ENCODE data around the gene WNT3A.

Gene WNT3A

DNA sequence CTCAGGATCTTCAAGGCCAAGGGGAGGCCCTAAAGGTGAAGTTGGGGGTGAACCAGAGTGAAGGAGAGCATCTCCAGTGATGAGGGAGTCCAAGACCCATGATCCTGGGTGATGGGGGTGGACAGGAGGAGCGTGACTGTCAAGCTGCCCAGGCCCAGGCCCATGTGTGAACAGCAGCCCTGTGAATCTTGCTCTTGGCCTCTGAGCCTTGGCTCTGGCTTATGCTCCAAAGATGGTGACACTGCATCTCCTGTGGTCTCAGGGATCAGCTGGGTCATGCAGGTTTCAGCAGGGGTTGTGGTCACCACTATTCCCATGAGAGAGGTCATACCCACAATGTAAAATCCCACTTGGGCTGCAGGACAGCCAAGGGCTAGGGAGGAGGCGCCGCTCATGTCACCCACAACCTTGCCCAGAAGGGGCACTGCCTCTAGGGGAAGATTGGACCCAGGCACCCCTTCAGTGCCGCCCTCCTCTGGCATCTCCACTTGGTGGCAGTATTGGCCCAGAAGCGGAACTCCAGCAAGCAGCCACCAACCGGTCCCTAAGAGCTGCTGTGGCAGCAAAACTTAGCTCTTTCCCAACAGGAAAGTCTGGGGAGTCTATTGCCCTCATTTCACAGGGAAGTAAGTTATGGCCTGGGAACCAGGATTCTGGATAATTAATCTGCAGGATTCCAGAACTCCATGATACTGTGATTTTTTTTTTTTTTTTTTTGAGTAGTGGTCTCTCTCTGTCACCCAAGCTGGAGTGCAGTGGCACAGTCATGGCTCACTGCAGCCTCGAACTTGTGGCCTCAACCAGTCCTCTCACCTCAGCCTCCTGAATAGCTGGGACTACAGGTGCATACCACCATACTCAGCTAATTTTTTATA lies 7.5 kb upstream of the WNT3A start:
- DNase-seq (ENCODE audit: low spot score), result peak; percentile 88

DNA sequence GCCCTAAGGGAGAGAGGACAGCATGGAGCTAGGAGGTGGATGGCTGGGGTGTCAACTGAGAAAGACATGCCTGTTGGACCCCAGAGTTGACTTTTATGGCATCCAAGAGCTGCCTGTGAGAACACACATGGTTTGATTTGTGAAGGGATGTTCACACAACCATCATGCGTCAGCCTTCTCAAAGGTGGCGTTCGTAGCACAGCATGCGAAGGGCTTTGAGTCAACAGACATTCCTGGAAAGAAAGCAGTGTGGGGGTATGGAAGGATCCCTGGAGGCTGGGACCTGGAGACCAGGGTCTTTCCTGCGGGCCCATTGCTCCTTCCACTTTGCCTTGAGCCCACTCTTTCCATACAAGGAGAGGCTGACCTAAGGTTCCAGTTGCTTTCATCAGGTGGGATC lies 6.4 kb upstream of the WNT3A start:
- DNase-seq (ENCODE audit: low spot score), result no peak

DNA sequence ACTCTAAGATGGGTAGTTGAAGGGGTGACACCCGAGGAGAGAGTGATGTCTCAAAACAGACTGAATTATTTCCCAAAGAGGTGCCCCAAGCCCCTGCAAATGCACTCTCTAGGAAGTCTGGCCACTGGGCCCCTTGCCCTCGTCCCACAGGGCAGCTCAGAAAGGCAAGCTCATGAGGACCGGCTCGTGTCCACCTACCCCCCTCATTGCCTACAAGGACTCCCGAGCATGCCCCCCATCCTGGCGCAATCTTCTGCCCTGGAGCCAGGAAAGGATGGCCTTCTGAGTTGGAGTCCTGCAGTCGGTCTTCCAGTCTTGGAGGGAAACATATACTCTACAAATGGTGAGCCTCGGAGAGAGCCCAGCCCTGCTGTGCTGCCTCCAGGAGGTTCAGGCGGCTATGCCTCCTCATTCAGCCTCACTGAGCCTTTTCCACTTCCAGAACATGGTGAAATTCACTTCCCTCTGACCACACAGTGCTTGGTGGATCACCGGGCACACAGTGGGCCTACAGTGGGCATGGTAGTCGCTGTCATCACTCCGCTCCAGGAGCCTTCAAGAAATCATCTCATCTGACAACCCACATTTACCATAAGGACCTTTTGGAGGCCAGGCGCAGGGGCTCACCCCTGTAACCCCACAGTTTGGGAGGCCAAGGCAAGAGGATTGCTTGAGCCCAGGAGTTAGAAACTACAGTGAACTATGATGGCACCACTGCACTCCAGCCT lies 5.8 kb upstream of the WNT3A start:
- DNase-seq (ENCODE audit: low spot score), result no peak

DNA sequence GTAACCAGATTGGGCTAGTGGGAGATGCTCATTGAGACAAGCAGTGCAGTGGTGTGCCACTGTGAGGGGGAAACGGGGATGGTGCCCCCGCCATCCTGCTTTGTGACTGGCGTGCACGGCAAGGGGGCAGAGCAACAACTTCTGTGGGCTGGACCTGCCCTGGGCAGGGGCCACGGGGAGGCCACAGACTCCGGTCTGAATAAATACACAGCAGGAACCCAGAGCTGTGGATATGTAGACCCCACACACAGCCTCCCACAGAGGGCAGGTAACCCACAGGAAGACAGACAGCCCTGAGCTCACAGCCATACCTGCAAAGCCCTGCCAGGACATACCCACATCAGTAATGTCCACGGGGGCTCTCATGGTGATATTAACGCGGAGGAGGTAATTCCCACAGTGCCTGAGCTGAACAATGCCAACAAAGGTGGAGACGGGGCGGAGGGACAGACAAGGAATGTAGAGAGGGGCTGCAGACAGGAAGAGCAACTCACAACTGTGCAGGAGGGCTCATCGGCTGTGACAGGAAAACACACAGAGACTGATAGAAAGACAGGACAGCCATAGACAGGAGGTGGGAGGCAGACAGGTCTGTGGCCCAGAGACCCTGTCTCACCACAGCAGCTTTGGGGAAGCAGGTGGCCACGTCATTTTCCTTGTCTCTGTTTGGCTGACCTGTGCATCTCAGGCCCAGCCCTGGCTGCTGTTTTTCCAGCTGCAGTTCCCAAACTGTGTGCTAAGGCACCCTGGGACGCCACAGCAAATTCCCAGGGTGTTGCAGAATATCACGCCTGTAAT lies 4.9 kb upstream of the WNT3A start:
- no peak for DNase-seq (ENCODE audit: low spot score)

DNA sequence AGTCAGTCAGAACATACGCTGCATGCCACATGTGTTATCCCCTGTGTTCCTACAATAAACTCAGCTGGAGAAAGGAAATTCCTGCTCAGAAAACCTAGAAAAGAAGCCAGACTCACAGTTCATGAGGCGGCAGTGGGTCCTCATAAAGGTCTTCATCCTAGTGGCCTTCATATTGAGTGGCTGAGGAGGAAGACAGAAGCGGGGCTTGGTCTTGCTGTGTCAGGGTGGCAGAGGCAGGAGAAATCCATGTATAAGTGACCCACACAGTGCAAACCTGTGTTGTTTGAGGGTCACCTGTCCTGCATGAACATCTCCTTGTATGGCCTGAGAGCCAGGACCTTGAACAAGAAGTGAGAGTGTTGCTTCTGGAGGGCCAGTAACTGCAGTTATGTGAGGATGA lies 4.0 kb upstream of the WNT3A start:
- DNase-seq (ENCODE audit: low spot score), result no peak

DNA sequence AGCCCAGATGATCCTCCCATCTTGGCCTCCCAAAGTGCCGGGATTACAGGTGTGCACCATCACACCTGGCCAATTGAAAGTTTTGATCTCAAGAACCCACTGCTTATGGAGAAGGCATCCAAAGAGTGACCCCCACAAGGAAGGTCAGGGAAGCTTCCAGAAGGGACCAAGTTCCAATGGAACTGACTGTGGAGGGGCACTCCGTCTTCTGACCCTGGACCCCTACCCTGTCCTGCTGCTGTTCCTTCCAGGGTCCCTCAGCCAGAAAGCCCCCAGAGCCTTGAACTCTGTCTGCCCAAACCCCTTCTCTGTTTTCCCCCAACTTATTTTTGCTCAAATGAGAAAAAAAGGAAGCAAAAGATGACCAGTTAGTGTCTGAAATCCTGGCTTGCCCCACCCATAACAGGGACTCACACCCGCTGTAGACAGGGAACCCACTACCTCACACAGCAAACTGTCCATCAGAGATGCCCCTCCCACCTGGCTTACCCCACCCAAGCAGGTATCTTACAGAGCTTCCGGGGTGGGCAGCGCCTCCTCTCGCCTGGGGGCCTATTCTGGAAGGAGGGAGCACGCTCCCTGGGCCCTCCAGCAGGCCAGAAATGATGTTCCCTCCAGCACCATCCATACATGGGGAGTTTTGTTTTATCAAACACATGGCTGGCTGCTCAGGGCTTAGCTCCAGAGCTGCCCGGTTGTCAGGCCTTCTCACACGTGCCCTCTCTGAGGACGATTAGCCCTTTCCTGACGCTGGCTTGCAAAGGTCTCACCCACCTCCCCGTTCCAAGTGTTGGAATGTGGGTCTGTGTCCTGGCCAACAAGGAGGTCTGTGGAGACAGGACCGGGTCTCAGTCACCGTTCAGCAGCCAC lies 3.1 kb upstream of the WNT3A start:
- DNase-seq (ENCODE audit: low spot score), result no peak

DNA sequence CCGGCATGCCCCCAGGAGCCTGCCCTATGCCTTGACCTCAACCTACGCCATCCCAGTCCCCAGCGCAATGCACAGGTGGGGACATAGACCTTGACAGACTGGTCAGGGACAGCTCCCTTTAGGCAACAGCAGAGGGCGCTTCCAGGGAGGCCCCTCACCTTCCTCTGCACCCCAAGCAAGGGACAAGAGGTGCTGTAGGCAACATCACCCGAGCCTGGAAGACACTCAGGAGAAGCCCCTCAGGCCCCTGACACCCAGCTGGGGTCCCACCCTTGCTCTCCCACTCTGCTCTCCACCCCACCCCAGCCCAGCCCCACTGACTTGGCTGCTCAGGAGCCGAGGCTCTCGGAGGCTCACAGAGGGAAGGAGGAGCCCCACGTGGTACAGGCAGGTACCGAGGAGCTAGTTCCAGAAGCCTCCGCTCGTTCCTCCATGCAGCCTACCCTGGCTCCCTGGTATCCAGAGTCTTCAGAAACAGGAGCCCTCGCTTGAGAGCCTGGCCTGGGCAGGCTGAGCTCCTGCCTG lies 2.4 kb upstream of the WNT3A start:
- DNase-seq (ENCODE audit: low spot score), result peak; percentile 43

DNA sequence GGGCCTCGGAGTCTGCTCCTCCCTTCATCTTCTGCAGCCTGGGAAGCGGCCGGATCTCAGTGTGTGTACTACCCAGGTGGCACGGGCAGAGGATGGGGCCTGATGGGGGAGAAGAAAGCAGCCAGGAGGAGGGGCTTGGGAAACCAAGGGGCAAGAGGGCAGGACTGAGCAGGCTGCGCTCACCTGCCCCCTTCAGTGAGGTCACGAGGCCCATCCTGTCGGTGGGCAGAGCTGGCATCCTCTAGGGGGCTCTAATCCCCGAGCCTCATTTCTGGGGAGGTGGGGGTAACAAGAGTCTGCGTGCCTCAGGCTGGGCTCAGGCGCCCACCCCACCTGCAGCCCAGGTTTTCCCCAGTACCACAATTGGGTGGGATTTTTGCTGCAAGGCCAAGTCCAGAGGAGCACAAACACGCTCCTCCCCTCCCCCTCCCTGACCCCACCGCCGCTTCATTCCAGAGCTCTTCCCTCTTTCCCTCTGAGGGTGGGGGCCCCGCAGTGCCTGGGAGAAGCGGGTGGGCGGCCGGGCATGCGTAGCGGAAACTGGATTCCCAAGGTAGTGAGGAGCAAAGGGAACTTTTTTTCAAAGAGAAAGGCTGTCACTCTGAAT lies 1.8 kb upstream of the WNT3A start:
- no peak for DNase-seq (ENCODE audit: low spot score)

DNA sequence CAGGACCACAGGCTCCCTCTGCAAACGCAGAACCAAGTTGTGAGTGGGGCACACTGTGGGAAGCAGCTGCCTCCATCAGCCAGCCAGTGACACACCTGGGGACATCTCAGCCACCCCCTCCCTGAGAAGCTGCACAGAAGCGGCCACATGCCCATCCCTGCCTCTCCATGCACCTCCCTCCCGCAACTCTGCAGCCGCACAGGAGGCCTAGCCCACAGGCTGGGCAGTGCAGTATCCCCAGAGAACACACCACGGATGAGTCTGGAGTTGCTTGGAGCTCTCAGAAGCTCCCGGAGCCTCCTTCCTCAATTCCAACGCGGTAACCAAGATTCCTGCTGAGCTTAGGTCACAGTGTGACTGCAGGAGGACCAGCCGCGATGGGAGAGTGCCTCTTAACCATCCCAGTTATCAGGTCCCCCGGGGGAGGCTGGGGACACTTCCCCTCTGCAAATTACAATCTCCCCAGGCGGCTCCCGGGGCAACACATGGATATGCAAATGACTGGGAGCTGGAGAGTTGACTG lies 1.2 kb upstream of the WNT3A start:
- no peak for DNase-seq (ENCODE audit: low spot score)

DNA sequence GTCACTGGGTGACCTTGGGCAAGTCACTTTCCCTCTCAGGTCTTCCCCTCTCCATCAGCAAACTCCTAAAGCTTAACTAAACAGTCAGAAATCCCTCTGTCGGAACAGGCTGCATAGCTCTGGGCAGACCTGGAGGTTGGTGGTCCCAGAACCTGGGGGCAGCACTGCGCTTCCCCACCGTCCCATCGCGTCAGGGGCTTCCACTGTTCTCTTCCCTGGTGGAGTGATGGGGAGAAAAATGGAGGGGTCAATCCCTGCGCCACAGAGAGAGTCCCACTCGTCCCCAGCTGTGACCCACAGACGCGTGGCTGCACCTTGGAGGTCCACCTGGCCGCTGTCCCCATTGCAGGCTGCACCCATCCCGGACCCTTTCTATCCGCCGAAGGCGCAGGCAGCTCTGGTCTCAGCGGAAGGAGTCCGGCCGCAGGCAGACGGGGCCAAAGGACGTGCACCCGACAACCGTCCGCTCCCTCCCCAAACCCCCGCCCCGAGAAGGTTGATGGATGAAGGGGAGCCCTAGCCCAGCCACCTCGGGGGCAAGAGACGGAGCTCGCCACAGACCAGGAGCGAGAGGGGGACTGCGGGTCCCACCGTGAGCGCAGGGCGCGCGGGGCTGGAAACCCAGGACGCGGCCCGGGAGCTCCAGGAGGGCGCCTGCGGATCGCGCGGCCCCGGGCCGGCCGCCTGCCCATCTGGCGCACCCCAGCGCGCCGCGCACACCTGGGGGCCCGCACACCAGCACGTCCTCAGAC lies 588 bp upstream of the WNT3A start:
- DNase-seq (ENCODE audit: low spot score), result no peak

DNA sequence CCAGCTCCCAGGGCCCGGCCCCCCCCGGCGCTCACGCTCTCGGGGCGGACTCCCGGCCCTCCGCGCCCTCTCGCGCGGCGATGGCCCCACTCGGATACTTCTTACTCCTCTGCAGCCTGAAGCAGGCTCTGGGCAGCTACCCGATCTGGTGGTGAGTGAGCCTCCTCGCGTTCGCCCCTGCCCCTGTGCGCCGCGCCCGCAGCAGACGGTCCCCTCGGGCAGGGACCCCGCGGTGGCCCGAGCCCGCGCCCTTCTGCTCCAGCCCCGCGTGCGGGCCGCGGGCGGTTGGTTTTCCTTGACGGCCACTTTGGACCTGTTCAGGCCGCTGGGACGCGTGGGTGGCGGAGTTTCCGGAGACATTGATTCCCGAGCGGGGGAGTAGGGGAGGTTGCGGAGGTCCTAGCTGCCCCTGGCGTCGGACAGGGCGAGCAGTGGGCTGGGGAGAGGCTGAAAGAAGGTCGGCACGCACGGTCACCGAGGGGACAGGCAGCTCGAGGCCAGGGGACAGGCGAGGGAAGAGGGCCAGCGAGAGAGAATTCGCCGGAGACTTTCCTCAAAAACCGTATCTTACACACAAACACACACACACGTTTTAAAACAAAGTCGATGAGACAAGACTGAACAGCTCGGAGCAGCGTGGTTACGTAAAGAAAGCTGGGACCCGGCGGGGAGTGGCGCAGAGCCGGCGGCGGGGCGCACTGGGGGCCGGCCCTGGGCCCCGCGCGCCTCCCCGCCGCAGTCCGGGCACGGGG lies 427 bp downstream of the WNT3A start:
- no peak for DNase-seq (ENCODE audit: low spot score)

DNA sequence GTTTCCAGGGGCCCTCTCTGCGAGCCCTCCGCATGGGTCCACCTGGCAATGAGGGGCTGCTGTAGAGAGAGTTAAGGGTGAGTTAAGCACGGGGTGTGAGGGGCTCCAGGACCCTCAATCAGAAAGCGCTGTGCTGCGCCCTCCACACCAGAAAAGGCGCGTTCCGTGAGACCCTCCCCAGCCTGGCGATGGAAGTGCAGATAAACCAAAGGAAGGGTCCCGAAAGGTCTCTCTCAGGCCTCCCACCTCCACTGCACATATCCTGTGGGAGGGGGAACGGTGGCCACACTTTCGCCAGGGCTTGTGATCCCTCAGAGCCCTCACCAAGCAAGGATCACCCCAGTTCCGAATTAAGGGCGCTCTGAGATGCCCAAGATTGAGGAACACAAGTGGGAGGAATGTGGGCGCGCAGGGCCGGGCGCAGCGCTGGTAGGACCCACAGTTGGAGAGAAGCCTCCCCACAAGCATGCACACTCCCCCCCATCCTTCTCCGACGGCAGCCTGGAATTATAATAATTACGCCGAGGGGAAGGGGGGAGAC lies 1.1 kb downstream of the WNT3A start:
- no peak for DNase-seq (ENCODE audit: low spot score)

DNA sequence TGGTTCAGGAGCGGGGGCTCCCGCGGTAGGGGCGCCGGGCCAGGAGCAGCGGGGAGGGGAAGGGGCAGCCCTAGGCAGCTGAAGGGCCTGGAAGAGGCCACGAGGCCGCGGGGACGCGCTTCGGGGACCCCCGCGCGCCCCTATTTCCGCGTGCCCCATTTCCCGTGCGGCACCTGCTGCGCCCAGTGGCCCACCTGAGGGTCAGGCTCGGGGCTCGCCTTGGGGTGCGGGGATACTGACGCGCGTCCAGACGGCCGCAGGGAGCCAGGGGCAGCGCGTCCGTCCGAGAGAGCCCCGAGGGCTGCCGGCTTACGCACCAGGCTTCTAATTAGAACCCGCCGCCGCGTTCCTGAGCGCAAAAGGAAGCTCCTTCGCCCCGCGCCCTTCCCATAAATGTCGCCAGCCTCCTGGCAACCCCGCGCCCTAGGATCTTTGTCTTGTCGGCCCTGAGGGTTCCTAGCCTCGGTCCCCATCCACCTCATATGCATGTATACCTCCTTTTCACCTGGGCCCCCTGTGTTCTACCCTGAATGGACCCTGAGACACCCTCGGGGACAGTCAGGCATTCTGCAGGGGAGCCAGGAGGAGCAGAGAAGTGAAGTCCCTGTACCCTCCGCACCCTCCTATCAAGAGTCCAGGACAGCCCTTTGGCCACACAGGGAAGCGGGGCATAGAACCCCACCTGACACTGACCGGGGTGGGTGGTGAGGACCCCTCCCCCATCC lies 1.8 kb downstream of the WNT3A start:
- no peak for DNase-seq (ENCODE audit: low spot score)

DNA sequence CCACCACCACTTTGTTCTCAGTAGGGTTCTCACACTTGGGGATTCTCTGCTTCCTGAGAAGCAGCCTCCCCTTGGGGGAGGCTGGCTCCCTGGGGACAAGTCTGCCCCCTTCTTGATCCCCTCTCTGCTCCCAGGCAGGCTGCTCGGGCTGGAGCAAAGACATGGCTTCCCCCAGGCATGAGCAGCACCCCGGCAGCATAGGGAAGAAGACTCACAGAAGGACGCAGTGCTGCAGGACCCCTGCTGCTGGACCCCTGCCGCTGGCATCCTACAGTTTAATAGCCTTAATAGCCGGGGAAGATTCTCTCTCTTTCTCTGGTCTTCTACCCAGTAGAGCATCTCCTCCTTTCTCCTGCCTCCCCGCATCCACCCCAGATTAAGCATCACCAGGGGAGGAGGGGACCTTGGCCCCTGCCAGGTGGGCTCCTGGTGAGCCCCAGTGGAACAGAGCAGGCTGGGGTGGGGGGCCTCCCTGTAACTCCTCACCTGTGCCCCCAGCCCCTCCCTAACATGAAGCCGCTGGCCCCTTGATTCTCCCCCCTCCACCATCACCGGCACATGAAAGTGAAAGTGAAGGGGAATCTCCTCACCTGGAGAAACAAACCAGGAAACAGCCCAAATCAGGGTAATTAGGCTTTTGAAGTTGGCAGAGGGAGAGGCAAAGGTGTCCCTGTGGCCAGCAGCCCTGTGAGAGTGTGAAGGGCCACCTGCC lies 2.5 kb downstream of the WNT3A start:
- DNase-seq (ENCODE audit: low spot score), result no peak

DNA sequence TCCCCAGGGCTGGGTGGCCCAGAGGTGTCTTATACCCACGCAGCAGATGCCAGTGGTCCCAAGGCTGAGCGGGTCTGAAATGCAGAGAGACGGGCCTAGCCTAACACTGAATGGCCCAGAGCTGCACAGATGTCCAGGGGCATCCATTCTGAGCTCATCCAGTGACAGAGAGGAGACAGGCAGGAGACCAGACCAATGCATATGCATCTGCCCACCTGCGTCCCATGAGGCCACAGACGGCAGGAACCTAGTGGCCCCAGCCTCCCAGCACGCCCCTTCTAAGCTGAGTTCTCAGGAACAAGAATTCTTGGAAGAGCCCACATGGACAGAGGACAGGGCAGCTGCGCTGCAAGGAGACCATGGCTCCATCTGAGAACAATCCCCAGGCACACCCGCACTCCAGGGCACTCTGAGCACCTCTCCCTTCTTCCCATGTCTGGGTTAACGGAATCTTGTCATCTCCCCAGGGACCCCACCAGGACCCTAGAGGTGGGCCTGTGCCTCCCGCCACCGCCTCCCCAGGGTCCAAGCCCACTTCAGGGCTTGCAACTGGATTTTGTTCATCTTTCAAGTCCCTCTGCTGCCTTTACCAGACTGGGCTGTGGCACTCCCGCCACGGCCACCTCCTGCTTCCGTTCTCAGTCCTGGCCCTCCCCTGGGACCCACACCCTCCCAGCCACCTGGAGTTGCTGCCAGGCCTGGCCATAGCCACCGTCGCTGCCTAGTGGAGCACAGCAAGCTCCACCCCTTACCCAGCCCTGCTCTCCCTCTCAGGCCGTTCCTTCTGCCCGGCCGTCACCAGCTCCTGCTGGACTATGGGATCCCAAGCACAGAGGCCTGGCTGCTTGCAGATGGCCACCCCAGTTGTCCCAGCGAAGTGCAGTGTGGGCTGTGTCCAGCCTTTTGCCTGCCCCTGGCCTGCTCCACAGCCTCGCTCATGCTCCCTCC lies 3.3 kb downstream of the WNT3A start:
- DNase-seq (ENCODE audit: low spot score), result no peak

DNA sequence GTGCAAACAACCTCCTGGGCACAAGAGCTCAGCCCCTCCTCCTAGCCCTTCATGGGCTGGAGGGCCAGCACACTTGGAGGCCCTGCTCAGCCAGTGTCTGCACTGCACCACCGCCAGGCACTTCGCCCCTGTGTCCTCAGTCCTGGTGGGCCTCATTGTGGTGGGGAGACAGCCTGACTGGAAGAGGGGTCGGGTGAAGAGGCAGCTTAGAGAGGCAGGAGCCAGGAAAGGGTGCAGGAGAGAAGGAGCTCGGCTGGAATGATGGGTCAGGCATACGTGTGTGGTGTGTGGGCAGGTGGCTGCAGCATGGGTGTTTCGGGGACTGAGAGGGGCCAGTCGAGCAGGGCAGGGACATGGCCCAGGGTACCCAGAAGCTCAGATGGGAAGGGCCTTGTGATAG lies 4.1 kb downstream of the WNT3A start:
- no peak for DNase-seq (ENCODE audit: low spot score)
